ENCODE measurements around the gene COPB2.

COPB2 gene

GRCh38 chr3:139343895-139344856 is 45.3 kb downstream of the COPB2 start, which contains the start of gene MRPS22 (continued):
- TF ChIP-seq ZBTB49 (tag by site-specific recombination; IDR thresholded peaks at IDR 0.05; ENCODE audit: low read depth) (no peak), ZNF174 (tag by site-specific recombination; IDR thresholded peaks at IDR 0.05) (no peak), ZNF692 (tag by site-specific recombination; IDR thresholded peaks at IDR 0.05) (0 out of 2 replicates have a peak, but pooled peaks have one; percentile 23), ZNF600 (tag by site-specific recombination; IDR thresholded peaks at IDR 0.05) (peak; percentile 34; the same call in 1 of the 2 replicates), ZNF148 (tag by site-specific recombination; IDR thresholded peaks at IDR 0.05; ENCODE audit: borderline replicate concordance) (no peak), ZNF146 (tag by site-specific recombination; IDR thresholded peaks at IDR 0.05) (0 out of 2 replicates have a peak, but pooled peaks have one; percentile 1), YY1 (tag by site-specific recombination; IDR thresholded peaks at IDR 0.05) (peak; percentile 54), ZNF518A (tag by site-specific recombination; conservative IDR thresholded peaks at IDR 0.05; ENCODE audit: low read depth) (peak; percentile 98), ZNF239 (tag by site-specific recombination; IDR thresholded peaks at IDR 0.05) (no peak), ZNF26 (tag by site-specific recombination; IDR thresholded peaks at IDR 0.05) (no peak), HIC1 (tag by site-specific recombination; IDR thresholded peaks at IDR 0.05) (no peak), ZBTB48 (tag by site-specific recombination; IDR thresholded peaks at IDR 0.05) (0 out of 2 replicates have a peak, but pooled peaks have one; percentile 20), HOXA7 (CRISPR knock-in tag; IDR thresholded peaks at IDR 0.05; ENCODE audit: borderline replicate concordance) (no peak), PRDM2 (tag by site-specific recombination; IDR thresholded peaks at IDR 0.05; ENCODE audit: borderline replicate concordance) (no peak), KLF1 (tag by site-specific recombination; IDR thresholded peaks at IDR 0.05) (peak; percentile 9; the same call in 1 of the 2 replicates)

Measured in HEK293 (cell line).